ENCODE measurements around the gene PXK. TPM values are rescaled to one million over a fixed set of nuclear protein-coding genes. Genes with fewer than 3 reads are reported as not detected.

PXK gene
- total and polyA plus RNA-seq, 4 donors, result 6.0 to 15.9 (median 12.6) TPM

GRCh38 chr3:58474967-58475578, 142.4 kb downstream of the PXK start:
- H3K27ac ChIP-seq (ENCODE audit: low read depth in 1 of 2, low read length in 2 of 2), result peak overlapping the region; percentile 55 to 77
- H3K9ac ChIP-seq (ENCODE audit: low read depth in 1 of 2, low read length in 2 of 2), result no peak overlapping the region
- H3K9me3 ChIP-seq (ENCODE audit: control insufficient read depth in 4 of 4, low read length in 3 of 4), result no peaks in the 10 kb centered on the region
- H3K4me1 ChIP-seq (ENCODE audit: control insufficient read depth in 4 of 4, insufficient read depth in 4 of 4, low read length in 3 of 4), result peaks cover 21 to 44% (median 33%) of the 10 kb centered on the region in 4 donors
- H3K36me3 ChIP-seq (ENCODE audit: control insufficient read depth in 4 of 4, insufficient read depth in 3 of 4, low read depth in 1 of 4, low read length in 3 of 4), result no peaks in the 10 kb centered on the region
- no peak for DNase-seq (ENCODE audit: low spot score)
- WGBS, result 31% methylated on average over 3 of the region's 3 CpGs
- TF ChIP-seq FOXA1 (IDR thresholded peaks at IDR 0.05) (peak; percentile 81), NR2F2 (IDR thresholded peaks at IDR 0.05) (peak; percentile 98), JUND (IDR thresholded peaks at IDR 0.05) (peak; percentile 59 to 88), MAX (IDR thresholded peaks at IDR 0.05) (peak; percentile 97), CTCF (IDR thresholded peaks at IDR 0.05; ENCODE audit: low read depth, low read length, missing input control) (no peak), RXRA (IDR thresholded peaks at IDR 0.05) (peak; percentile 100), EGR1 (IDR thresholded peaks at IDR 0.05; ENCODE audit: low read depth in 2 of 2) (no peak), FOXA2 (IDR thresholded peaks at IDR 0.05) (peak; percentile 86), GABPA (IDR thresholded peaks at IDR 0.05 in 1 of 2, conservative IDR thresholded peaks at IDR 0.05 in 1 of 2) (no peak), REST (IDR thresholded peaks at IDR 0.05) (peak; percentile 54), TAF1 (conservative IDR thresholded peaks at IDR 0.05) (no peak), ZBTB33 (IDR thresholded peaks at IDR 0.05) (peak; percentile 57), YY1 (IDR thresholded peaks at IDR 0.05) (peak; percentile 81), SP1 (IDR thresholded peaks at IDR 0.05) (peak; percentile 96), HNF4A (conservative IDR thresholded peaks at IDR 0.05) (peak; percentile 100), ATF3 (IDR thresholded peaks at IDR 0.05) (peak; percentile 44), HNF4G (IDR thresholded peaks at IDR 0.05) (peak; percentile 100), RAD21 (IDR thresholded peaks at IDR 0.05) (peak; percentile 31 to 66)
- H3K4me3 ChIP-seq (ENCODE audit: low read depth in 1 of 3, low read length in 3 of 3), result no peak overlapping the region
- no peaks in the 10 kb centered on the region for H3K27me3 ChIP-seq (ENCODE audit: control insufficient read depth in 4 of 4, insufficient read depth in 4 of 4, low read length in 3 of 4)

Small RNA genes within 50 kb of the gene (small RNA-seq; reads per million reads assigned to genes)
- not detected for gene AC098479.1

Other genes with a start within 250 kb of the PXK start
- gene DNASE1L3, start 121.9 kb upstream of the PXK start, total RNA-seq, result 100 to 1,000 TPM in 1 of 2 donors, 10 to 100 TPM in 1; 76.1 to 162 TPM
- 100 to 1,000 TPM in 1 of 2 donors, 10 to 100 TPM in 1; 94.5 to 201 TPM for gene DNASE1L3, start 121.9 kb upstream of the PXK start, polyA plus RNA-seq
- gene ABHD6, start 95.1 kb upstream of the PXK start, total RNA-seq, result 10 to 100 TPM; 19.8 to 60.9 TPM
- gene ABHD6, start 95.1 kb upstream of the PXK start, polyA plus RNA-seq, result 10 to 100 TPM; 36.5 to 40.1 TPM
- 10 to 100 TPM in 1 of 2 donors, 1 to 10 TPM in 1; 9.2 to 13.7 TPM for gene RPP14, start 26.6 kb upstream of the PXK start, total RNA-seq
- gene RPP14, start 26.6 kb upstream of the PXK start, polyA plus RNA-seq, result 10 to 100 TPM in 1 of 2 donors, 1 to 10 TPM in 1; 7.4 to 10.9 TPM
- gene HTD2, start 26.4 kb upstream of the PXK start, total RNA-seq, result 10 to 100 TPM in 1 of 2 donors, 1 to 10 TPM in 1; 7.4 to 14.8 TPM
- 10 to 100 TPM in 1 of 2 donors, 1 to 10 TPM in 1; 6.6 to 14.6 TPM for gene HTD2, start 26.4 kb upstream of the PXK start, polyA plus RNA-seq
- gene PDHB, start 100.9 kb downstream of the PXK start, total RNA-seq, result 10 to 100 TPM; 47.8 to 65.6 TPM
- 10 to 100 TPM; 55.6 to 92.1 TPM for gene PDHB, start 100.9 kb downstream of the PXK start, polyA plus RNA-seq
- gene KCTD6, start 159.2 kb downstream of the PXK start, total RNA-seq, result 10 to 100 TPM; 10.7 to 13.8 TPM
- gene KCTD6, start 159.2 kb downstream of the PXK start, polyA plus RNA-seq, result 10 to 100 TPM in 1 of 2 donors, 1 to 10 TPM in 1; 6.5 to 10.0 TPM
- gene ACOX2, start 204.3 kb downstream of the PXK start, total RNA-seq, result 100 to 1,000 TPM in 1 of 2 donors, 10 to 100 TPM in 1; 74.3 to 179 TPM
- 100 to 1,000 TPM; 104 to 214 TPM for gene ACOX2, start 204.3 kb downstream of the PXK start, polyA plus RNA-seq
- gene FAM107A, start 244.5 kb downstream of the PXK start, total RNA-seq, result 1 to 10 TPM in 1 of 2 donors, under 1 TPM in 1; 0.05 to 1.3 TPM
- gene FAM107A, start 244.5 kb downstream of the PXK start, polyA plus RNA-seq, result 1 to 10 TPM; 1.5 to 4.7 TPM